SH-SY5Y (cell line): ENCODE data around the gene CDHR1.

Experiments
- GATA2 ChIP-seq: IDR thresholded peaks from 2 replicates; pipeline ENCODE4 v1.6.1; 2011; ENCODE audit warnings: mild to moderate bottlenecking, low read depth, low read length
- GATA3 ChIP-seq: IDR thresholded peaks from 2 replicates; pipeline ENCODE4 v1.6.1; 2011; ENCODE audit warnings: low read depth, mild to moderate bottlenecking, low read length, moderate library complexity

DNA sequence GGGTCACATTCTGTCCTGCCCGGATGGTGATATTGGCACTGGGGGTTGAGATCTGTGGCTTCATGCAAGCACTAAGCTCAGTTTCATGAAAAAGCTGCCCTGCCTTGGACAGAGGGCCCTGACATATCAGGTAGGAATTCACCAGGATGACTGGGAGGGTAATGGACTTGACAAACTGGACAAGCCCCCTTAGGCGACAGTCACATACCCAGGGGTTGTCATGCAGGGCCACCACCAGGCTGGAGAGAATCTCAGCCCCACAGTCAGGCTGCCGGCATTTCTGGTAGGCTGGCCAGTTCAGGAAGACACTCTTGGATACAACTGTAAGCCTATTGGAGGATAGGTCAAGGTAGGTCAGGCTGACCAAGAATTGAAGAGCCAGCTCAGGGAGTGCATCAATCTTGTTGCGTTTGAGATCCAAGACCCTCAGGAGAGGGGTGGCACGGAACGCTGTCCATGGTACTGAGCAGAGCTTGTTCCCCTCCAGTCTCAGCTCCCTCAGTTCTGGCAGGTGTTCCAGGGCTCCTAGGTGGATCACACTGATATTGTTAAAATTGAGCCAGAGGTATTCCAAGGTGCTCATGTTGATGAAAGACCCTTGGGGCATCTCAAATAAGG is 30.2 kb downstream of the CDHR1 start:
- TF ChIP-seq GATA2 (no peak), GATA3 (no peak)
